ENCODE data around the gene FXYD6.

DNA sequence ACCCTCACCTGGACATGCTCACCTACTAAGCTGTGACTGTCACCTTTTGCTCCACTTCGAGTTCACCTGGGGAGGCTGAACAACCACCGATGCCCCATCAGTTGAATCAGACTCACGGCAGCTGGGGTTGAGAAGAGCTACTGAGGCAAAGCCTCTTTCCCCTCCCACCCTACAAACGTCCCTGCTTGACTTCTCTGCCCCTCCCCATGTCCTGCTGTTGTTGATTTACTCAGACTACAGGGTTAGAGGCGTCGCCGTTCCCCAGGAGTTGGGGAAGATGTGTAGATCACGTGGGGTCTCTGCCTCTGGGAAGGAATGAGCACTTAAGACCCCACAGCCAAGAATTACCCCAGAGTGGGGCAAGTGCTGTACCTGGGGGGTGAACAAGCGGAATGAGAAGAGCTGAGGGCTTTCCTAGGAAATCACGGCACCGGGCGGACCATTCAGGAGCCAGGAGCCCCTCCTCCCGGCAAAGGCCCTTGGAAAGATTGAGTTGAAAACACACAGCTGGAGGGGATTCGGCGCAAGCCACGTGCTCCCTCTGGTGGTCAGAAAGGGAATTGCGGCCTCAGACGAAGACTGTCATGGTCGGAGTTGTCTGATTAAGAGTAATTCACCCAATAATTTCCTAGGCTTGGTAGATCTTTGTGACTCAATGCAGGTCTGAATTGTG, 59.0 kb downstream of the FXYD6 start:
- TF ChIP-seq CTCF (IDR thresholded peaks at IDR 0.05) (peak; percentile 95 to 100 (median 99)), POLR2A (IDR thresholded peaks at IDR 0.05) (no peak)

Measured in Peyer's patch (tissue), 4 donors.